ENCODE measurements around the gene TMEM179. TPM values are rescaled to one million over a fixed set of nuclear protein-coding genes. Genes with fewer than 3 reads are reported as not detected.

The TMEM179 gene
- total and polyA plus RNA-seq, 2 experiments from 2014 or later = not detected

DNA sequence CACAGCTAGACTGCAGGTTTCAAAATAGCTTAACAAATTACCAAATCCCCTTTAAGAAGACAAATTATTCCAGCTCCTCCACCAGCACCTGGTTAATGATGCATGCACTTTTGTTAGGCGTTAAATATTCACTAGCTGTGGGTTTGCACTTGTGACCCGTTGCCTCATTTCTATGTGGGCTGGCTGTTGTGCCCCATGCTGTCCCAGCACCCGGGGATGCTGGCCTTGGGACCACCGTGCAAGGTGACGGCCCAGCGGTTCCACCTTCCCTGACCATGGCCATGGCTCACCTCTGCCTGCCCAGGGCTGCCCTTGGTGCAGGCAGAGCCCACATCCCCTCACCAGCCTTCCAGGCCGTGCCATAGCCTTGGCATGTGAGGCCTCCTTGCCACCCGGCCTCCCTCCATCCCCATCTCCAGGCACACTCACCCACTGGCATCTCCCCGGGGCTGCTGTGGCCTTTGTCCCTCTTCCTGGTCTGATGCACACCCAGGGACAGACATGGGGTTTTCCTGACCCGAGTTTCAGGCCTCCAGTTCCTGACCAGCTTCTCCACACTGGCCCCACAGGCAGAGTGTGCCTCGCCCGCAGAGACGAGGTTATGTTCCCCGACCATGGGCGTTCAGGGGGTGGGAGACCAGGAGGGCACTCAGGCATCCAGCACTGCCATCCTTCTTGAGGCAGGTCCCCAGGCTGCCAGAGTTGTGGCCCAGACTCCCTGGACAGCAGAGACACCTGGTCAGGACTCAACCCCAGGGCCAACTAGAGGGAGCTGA is 45.4 kb downstream of the TMEM179 start:
- Histone ChIP-seq H3K9ac (no peak overlapping the region), H3F3A (ENCODE audit: insufficient read depth) (no peaks in the 10 kb centered on the region), H3K9me2 (ENCODE audit: insufficient read depth) (no peaks in the 10 kb centered on the region), H3K79me2 (ENCODE audit: insufficient read depth) (no peaks in the 10 kb centered on the region), H3K9me3 (ENCODE audit: low read depth) (no peaks in the 10 kb centered on the region), H3K4me2 (ENCODE audit: unreplicated experiment) (no peak overlapping the region), H4K20me1 (ENCODE audit: insufficient read depth) (no peaks in the 10 kb centered on the region), H3K4me1 (ENCODE audit: insufficient read depth) (no peaks in the 10 kb centered on the region), H2AFZ (no peak overlapping the region), H3K27me3 (replicated peaks; ENCODE audit: insufficient read depth) (peaks cover 2% of the 10 kb centered on the region; the same call in 1 of the 2 replicates), H3K36me3 (ENCODE audit: low read depth) (no peaks in the 10 kb centered on the region), H3K27ac (no peak overlapping the region), H3K4me3 (no peak overlapping the region)
- WGBS, 2 experiments (ENCODE audit: low coverage in 1 of 2, low lambda C conversion rate in 2 of 2, missing lambda C conversion rate in 2 of 2) = 49 to 50% methylated on average over 14 to 15 of the region's 15 CpGs
- TF ChIP-seq EZH2phosphoT487 (IDR thresholded peaks at IDR 0.05; ENCODE audit: insufficient read depth, low read depth) (no peak), EZH2 (IDR thresholded peaks at IDR 0.05; ENCODE audit: insufficient read depth, poor library complexity, severe bottlenecking) (no peak)
- in situ Hi-C loops (cut with MboI) = no loop called here
- DNase-seq = no peak

DNA sequence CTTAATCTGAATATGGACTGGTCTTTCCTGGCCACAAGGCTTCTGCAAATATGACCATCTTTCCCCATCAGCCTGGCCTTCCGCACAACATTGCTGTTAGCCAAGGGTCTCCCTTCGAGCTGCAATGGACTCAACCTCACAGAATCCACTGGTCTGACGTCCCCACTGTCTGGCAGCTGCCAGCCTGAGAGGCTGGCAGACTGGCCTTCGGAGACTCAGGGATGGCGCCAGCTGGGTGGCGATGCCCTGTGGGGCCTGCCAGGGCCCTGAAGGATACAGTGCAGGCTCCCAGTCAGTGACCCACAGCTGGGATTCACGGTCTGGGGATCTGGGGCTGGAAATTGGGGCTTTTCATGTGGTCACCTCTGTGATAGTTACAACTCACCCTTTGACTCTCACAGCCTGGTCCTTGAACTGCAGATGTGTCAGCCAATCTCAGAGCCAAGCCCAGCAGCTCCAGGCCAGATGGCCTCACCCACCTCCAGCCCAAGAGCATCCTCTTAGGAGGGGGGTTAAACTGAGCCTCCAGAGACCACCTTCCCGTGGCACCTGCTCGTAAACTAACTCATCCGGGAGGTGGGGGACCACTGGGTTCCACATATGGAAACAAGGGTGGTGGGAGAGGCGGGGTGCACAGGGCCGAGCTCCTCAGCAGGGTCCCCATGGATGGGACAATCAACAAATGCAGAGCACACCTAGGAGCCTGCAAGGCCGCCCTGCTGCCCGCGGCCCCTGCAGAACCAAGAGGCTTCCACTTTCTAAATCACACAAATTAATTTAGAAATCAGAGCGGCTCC is 46.1 kb downstream of the TMEM179 start:
- no peak overlapping the region for H2AFZ ChIP-seq
- H3K4me1 ChIP-seq (ENCODE audit: insufficient read depth) = no peaks in the 10 kb centered on the region
- H3K9me3 ChIP-seq (ENCODE audit: low read depth) = no peaks in the 10 kb centered on the region
- H3K9ac ChIP-seq = no peak overlapping the region
- H3K9me2 ChIP-seq (ENCODE audit: insufficient read depth) = no peaks in the 10 kb centered on the region
- no peaks in the 10 kb centered on the region for H3K36me3 ChIP-seq (ENCODE audit: low read depth)
- no peak overlapping the region for H3K4me3 ChIP-seq
- H4K20me1 ChIP-seq (ENCODE audit: insufficient read depth) = no peaks in the 10 kb centered on the region
- no peak for DNase-seq
- no peaks in the 10 kb centered on the region for H3F3A ChIP-seq (ENCODE audit: insufficient read depth)
- in situ Hi-C loops (cut with MboI) = no loop called here
- TF ChIP-seq EZH2phosphoT487 (IDR thresholded peaks at IDR 0.05; ENCODE audit: insufficient read depth, low read depth) (no peak), EZH2 (IDR thresholded peaks at IDR 0.05; ENCODE audit: insufficient read depth, poor library complexity, severe bottlenecking) (no peak)
- no peak overlapping the region for H3K4me2 ChIP-seq (ENCODE audit: unreplicated experiment)
- H3K79me2 ChIP-seq (ENCODE audit: insufficient read depth) = no peaks in the 10 kb centered on the region
- 50 to 56% methylated on average over 16 of the region's 16 CpGs for WGBS, 2 experiments (ENCODE audit: low coverage in 1 of 2, low lambda C conversion rate in 2 of 2, missing lambda C conversion rate in 2 of 2)
- H3K27me3 ChIP-seq (replicated peaks; ENCODE audit: insufficient read depth) = no peaks in the 10 kb centered on the region; the same call in 1 of the 2 replicates
- H3K27ac ChIP-seq = no peak overlapping the region

DNA sequence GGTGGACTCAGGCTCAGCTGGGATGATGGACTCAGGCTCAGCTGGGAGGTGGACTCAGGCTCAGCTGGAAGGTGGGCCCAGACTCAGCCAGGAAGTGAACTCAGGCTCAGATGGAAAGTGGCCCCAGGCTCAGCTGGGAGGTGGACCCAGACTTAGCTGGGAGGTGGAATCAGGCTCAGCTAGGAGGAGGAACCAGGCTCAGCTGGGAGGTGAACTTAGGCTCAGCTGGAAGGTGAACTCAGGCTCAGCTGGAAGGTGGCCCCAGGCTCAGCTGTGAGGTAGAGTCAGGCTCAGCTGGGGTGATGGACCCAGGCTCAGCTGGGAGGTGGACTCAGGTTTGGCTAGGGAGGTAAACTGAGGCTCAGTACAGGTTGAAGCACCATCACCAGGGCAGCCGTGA is 46.8 kb downstream of the TMEM179 start:
- Histone ChIP-seq H3K9ac (no peak overlapping the region), H3K36me3 (ENCODE audit: low read depth) (no peaks in the 10 kb centered on the region), H3K27ac (no peak overlapping the region), H3K27me3 (replicated peaks; ENCODE audit: insufficient read depth) (no peaks in the 10 kb centered on the region; the same call in none of the 2 replicates), H3K9me2 (ENCODE audit: insufficient read depth) (no peaks in the 10 kb centered on the region), H4K20me1 (ENCODE audit: insufficient read depth) (no peaks in the 10 kb centered on the region), H3K4me3 (no peak overlapping the region), H3K4me2 (ENCODE audit: unreplicated experiment) (no peak overlapping the region), H2AFZ (no peak overlapping the region), H3K4me1 (ENCODE audit: insufficient read depth) (no peaks in the 10 kb centered on the region), H3K9me3 (ENCODE audit: low read depth) (no peaks in the 10 kb centered on the region), H3F3A (ENCODE audit: insufficient read depth) (no peaks in the 10 kb centered on the region), H3K79me2 (ENCODE audit: insufficient read depth) (no peaks in the 10 kb centered on the region)
- TF ChIP-seq EZH2phosphoT487 (IDR thresholded peaks at IDR 0.05; ENCODE audit: insufficient read depth, low read depth) (no peak), EZH2 (IDR thresholded peaks at IDR 0.05; ENCODE audit: insufficient read depth, poor library complexity, severe bottlenecking) (no peak)
- in situ Hi-C loops (cut with MboI) = no loop called here
- WGBS, 2 experiments (ENCODE audit: low coverage in 1 of 2, low lambda C conversion rate in 2 of 2, missing lambda C conversion rate in 2 of 2) = 62 to 91% methylated on average over 1 of the region's 1 CpG
- DNase-seq = no peak

DNA sequence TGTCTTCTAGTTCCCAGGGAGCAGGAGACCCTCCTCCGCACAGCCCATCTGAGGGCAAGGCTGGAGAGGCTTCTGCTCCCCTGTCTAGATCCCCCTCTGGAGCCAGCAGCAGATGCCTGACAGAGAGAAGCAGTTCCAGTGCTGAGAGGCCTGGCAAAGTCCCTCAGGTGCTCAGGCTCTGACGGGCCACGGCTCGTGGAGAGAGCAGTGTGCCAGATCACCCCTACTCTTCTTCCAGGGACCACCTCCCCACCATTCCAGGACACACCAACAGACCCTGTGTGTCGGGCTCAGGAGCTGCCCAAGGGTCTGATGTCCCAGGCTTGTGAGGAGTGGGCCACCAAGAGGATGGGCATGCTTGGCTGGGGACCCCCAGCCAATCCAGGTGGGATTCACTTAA is 47.5 kb downstream of the TMEM179 start:
- Histone ChIP-seq H3K9me3 (ENCODE audit: low read depth) (no peaks in the 10 kb centered on the region), H3K27ac (no peak overlapping the region), H3K4me3 (no peak overlapping the region), H3K36me3 (ENCODE audit: low read depth) (no peaks in the 10 kb centered on the region), H4K20me1 (ENCODE audit: insufficient read depth) (no peaks in the 10 kb centered on the region), H2AFZ (no peak overlapping the region), H3F3A (ENCODE audit: insufficient read depth) (no peaks in the 10 kb centered on the region), H3K27me3 (replicated peaks; ENCODE audit: insufficient read depth) (no peaks in the 10 kb centered on the region; the same call in none of the 2 replicates), H3K9me2 (ENCODE audit: insufficient read depth) (no peaks in the 10 kb centered on the region), H3K4me2 (ENCODE audit: unreplicated experiment) (no peak overlapping the region), H3K79me2 (ENCODE audit: insufficient read depth) (no peaks in the 10 kb centered on the region), H3K9ac (no peak overlapping the region), H3K4me1 (ENCODE audit: insufficient read depth) (no peaks in the 10 kb centered on the region)
- no peak for DNase-seq
- TF ChIP-seq EZH2phosphoT487 (IDR thresholded peaks at IDR 0.05; ENCODE audit: insufficient read depth, low read depth) = no peak
- TF ChIP-seq EZH2 (IDR thresholded peaks at IDR 0.05; ENCODE audit: insufficient read depth, poor library complexity, severe bottlenecking) = no peak
- in situ Hi-C loops (cut with MboI) = no loop called here
- WGBS, 2 experiments (ENCODE audit: low coverage in 1 of 2, low lambda C conversion rate in 2 of 2, missing lambda C conversion rate in 2 of 2) = 32 to 57% methylated on average over 5 of the region's 5 CpGs

Measured in GM23248 (cell line).